ENCODE measurements around the gene TTC28.
"Not testable (repeated sequence)": the region's sequence is repeated elsewhere in the genome, so short reads cannot be mapped to it uniquely, and the experiment has no call there.

Gene TTC28

GRCh38 chr22:28123989-28124766, 555.5 kb downstream of the TTC28 start:
- DNase-seq = no peak

- no peak for DNase-seq
Measured at GRCh38 chr22:28120691-28121592, 558.7 kb downstream of the TTC28 start.

GRCh38 chr22:28118957-28119631, 560.5 kb downstream of the TTC28 start:
- DNase-seq = no peak

- no peak for DNase-seq
Measured at GRCh38 chr22:28116219-28116673, 563.4 kb downstream of the TTC28 start.

- no peak for DNase-seq
Measured at GRCh38 chr22:28115426-28115825, 564.2 kb downstream of the TTC28 start.

GRCh38 chr22:28112548-28113043, 567.0 kb downstream of the TTC28 start:
- no peak for DNase-seq

GRCh38 chr22:28112190-28112544, 567.5 kb downstream of the TTC28 start:
- DNase-seq = no peak

- no peak for DNase-seq
Measured at GRCh38 chr22:28111501-28112189, 568.0 kb downstream of the TTC28 start.

- no peak for DNase-seq
Measured at GRCh38 chr22:28108851-28109250, 570.8 kb downstream of the TTC28 start.

GRCh38 chr22:28106617-28107016, 573.0 kb downstream of the TTC28 start:
- DNase-seq = no peak

- no peak for DNase-seq
Measured at GRCh38 chr22:28105988-28106387, 573.7 kb downstream of the TTC28 start.

GRCh38 chr22:28105413-28105812, 574.2 kb downstream of the TTC28 start:
- peak; percentile 28 for DNase-seq

GRCh38 chr22:28103596-28103995, 576.0 kb downstream of the TTC28 start:
- DNase-seq = no peak

GRCh38 chr22:28102151-28102812, 577.4 kb downstream of the TTC28 start:
- DNase-seq = no peak

- no peak for DNase-seq
Measured at GRCh38 chr22:28097627-28098026, 582.0 kb downstream of the TTC28 start.

GRCh38 chr22:28096161-28096560, 583.5 kb downstream of the TTC28 start:
- DNase-seq = no peak

GRCh38 chr22:28095316-28096095, 584.1 kb downstream of the TTC28 start:
- DNase-seq = no peak

GRCh38 chr22:28094771-28095170, 584.9 kb downstream of the TTC28 start:
- DNase-seq = no peak

- DNase-seq = no peak
Measured at GRCh38 chr22:28093711-28094110, 585.9 kb downstream of the TTC28 start.

GRCh38 chr22:28091486-28091885, 588.2 kb downstream of the TTC28 start:
- DNase-seq = no peak

- not testable (repeated sequence) for DNase-seq
Measured at GRCh38 chr22:28089541-28089940, 590.1 kb downstream of the TTC28 start.

All from DMS79 (cell line).